KMS-11 (cell line): Measurements from ENCODE around the gene PRAME.
"Not testable (repeated sequence)": the region's sequence is repeated elsewhere in the genome, so short reads cannot be mapped to it uniquely, and the experiment has no call there.

Source experiments
- H2AFZ ChIP-seq: fragments of 200-600 bp; sonication (generic); 2 replicates; pipeline ENCODE4 v1.6.1; 2016; ENCODE audit warnings: antibody characterized with exemption, mixed run types, low read depth
- H3K27ac ChIP-seq: fragments of 200-600 bp; sonication (generic); 2 replicates; pipeline ENCODE4 v1.6.1; 2016; ENCODE audit warnings: mild to moderate bottlenecking, mixed run types
- H3K27me3 ChIP-seq: fragments of 200-600 bp; sonication (generic); 2 replicates; pipeline ENCODE4 v1.6.1; 2017; ENCODE audit warnings: mild to moderate bottlenecking, low read depth, mixed run types, moderate library complexity; ENCODE audit not compliant: insufficient read depth
- H3K36me3 ChIP-seq: fragments of 200-600 bp; sonication (generic); 2 replicates; pipeline ENCODE4 v1.6.1; 2017; ENCODE audit warnings: mild to moderate bottlenecking, mixed run types; ENCODE audit not compliant: insufficient read depth
- H3K4me1 ChIP-seq: fragments of 200-600 bp; sonication (generic); 2 replicates; pipeline ENCODE4 v1.6.1; 2016; ENCODE audit warnings: mild to moderate bottlenecking, low read depth, mixed run types; ENCODE audit not compliant: poor library complexity, severe bottlenecking
- H3K4me2 ChIP-seq: fragments of 200-600 bp; sonication (generic); 2 replicates; pipeline ENCODE4 v1.7.0; 2016; ENCODE audit warnings: mild to moderate bottlenecking, mixed run types
- H3K4me3 ChIP-seq: fragments of 200-600 bp; sonication (generic); IDR thresholded peaks from 2 replicates; pipeline ENCODE4 v1.6.1; 2017; ENCODE audit warnings: low read depth, low read length, mixed read lengths; ENCODE audit not compliant: insufficient read depth
- H3K79me2 ChIP-seq: fragments of 200-600 bp; sonication (generic); 2 replicates; pipeline ENCODE4 v1.6.1; 2016; ENCODE audit warnings: low read depth, mixed run types; ENCODE audit not compliant: insufficient read depth
- H3K9ac ChIP-seq: fragments of 200-600 bp; sonication (generic); 2 replicates; pipeline ENCODE4 v1.6.1; 2016; ENCODE audit warnings: mild to moderate bottlenecking, mixed run types
- H4K20me1 ChIP-seq: fragments of 200-600 bp; sonication (generic); 2 replicates; pipeline ENCODE4 v1.6.1; 2016; ENCODE audit warnings: mild to moderate bottlenecking, mixed run types; ENCODE audit not compliant: insufficient read depth
- TF ChIP-seq, protein P1 (sequence below): fragments of 200-600 bp; sonication (generic); conservative IDR thresholded peaks from 2 replicates; pipeline ENCODE4 v1.6.1; 2017; ENCODE audit warnings: low read depth, mild to moderate bottlenecking, antibody characterized with exemption, low read length, moderate library complexity, mixed read lengths

The PRAME gene, protein sequence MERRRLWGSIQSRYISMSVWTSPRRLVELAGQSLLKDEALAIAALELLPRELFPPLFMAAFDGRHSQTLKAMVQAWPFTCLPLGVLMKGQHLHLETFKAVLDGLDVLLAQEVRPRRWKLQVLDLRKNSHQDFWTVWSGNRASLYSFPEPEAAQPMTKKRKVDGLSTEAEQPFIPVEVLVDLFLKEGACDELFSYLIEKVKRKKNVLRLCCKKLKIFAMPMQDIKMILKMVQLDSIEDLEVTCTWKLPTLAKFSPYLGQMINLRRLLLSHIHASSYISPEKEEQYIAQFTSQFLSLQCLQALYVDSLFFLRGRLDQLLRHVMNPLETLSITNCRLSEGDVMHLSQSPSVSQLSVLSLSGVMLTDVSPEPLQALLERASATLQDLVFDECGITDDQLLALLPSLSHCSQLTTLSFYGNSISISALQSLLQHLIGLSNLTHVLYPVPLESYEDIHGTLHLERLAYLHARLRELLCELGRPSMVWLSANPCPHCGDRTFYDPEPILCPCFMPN

DNA sequence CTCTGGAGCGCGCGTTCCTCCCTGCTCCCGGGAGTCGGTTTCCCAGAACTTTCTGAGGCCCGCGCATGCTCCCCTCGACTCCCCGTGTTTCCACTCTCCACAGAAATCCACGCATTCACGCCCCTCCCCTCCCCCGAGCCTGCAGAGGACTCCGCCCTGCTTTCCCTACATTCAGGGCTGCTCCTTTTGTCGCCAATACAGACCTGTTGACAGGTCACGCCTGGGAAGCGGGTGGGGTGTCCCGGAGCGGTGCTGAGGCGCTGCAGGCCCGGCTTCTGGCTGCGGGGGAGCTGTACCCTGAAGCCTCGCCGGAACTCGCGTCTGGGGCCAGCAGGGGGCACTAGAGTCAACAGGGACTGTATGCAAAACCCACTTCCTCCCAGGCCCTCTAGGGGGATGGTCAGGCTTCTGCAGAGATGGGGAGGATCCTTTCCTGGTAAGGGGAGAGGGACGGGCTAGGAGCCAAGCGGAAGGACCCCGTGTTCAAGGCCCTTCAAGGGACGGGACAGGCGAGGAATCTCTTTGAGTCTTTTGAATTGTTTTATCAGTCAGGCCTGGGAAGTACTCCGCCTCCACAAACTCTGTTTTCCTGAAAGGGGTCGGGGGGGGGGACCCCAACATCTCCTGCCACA, at the start of gene PRAME:
TSS of gene PRAME (minus strand) at position 294 of the 632 bp plus-strand sequence. CDS start 2,433 bp downstream, outside the sequence.
- no peaks in the 10 kb centered on the region for H3K36me3 ChIP-seq
- H3K9ac ChIP-seq = no peak within 1 kb of the TSS; the same call in 1 of the 2 replicates
- no peak within 1 kb of the TSS for H3K4me3 ChIP-seq
- H3K27me3 ChIP-seq = no peaks in the 10 kb centered on the region
- no peaks in the 10 kb centered on the region for H3K4me1 ChIP-seq
- TF ChIP-seq, protein P1, sequence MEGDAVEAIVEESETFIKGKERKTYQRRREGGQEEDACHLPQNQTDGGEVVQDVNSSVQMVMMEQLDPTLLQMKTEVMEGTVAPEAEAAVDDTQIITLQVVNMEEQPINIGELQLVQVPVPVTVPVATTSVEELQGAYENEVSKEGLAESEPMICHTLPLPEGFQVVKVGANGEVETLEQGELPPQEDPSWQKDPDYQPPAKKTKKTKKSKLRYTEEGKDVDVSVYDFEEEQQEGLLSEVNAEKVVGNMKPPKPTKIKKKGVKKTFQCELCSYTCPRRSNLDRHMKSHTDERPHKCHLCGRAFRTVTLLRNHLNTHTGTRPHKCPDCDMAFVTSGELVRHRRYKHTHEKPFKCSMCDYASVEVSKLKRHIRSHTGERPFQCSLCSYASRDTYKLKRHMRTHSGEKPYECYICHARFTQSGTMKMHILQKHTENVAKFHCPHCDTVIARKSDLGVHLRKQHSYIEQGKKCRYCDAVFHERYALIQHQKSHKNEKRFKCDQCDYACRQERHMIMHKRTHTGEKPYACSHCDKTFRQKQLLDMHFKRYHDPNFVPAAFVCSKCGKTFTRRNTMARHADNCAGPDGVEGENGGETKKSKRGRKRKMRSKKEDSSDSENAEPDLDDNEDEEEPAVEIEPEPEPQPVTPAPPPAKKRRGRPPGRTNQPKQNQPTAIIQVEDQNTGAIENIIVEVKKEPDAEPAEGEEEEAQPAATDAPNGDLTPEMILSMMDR = peak; percentile 86
- H2AFZ ChIP-seq = peak within 1 kb of the TSS; percentile 52
- H4K20me1 ChIP-seq = no peaks in the 10 kb centered on the region
- no peak within 1 kb of the TSS for H3K27ac ChIP-seq
- no peaks in the 10 kb centered on the region for H3K79me2 ChIP-seq
- H3K4me2 ChIP-seq = no peak within 1 kb of the TSS; the same call in 1 of the 2 replicates

DNA sequence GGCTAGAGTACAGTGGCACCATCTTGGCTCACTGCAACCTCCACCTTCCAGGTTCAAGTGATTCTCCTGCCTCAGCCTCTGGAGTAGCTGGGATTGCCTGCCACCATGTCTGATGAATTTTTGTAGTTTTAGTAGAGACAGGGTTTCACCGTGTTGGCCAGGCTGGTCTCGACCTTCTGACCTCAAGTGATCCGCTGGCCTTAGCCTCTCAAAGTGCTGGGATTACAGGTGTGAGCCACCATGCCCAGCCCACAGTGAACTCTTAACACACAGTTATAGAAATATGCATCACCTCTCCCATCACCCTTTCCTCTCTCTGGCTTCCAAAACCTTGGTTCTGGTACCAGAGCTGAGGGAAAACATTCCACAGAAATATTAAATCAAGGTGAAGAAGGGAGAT, 49.0 kb upstream of the PRAME start:
- H4K20me1 ChIP-seq, H3K27ac ChIP-seq, H3K4me2 ChIP-seq, H3K79me2 ChIP-seq, H3K9ac ChIP-seq, H3K27me3 ChIP-seq, H2AFZ ChIP-seq, H3K4me1 ChIP-seq, H3K36me3 ChIP-seq, H3K4me3 ChIP-seq: not testable (repeated sequence)

DNA sequence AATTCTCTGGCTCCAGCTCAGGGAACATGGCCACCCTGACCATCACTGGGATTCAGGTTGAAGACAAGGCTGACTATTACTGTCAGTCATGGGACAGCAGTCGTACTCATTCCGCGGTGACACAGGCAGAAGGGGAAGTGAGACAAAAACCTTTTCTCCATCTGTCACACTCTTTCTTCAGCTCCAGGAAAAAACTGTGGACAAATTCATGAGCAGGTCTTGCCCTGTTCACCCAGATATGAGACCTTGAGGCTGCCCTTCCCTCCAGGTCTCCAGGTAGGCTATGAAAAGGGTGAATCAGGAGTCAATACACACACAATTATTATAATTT, 46.0 kb upstream of the PRAME start:
- Histone ChIP-seq H3K9ac (no peak overlapping the region), H3K4me3 (no peak overlapping the region), H3K4me1 (no peaks in the 10 kb centered on the region), H4K20me1 (no peaks in the 10 kb centered on the region), H3K36me3 (no peaks in the 10 kb centered on the region), H3K27me3 (no peaks in the 10 kb centered on the region), H3K79me2 (no peaks in the 10 kb centered on the region), H2AFZ (no peak overlapping the region), H3K4me2 (no peak overlapping the region), H3K27ac (no peak overlapping the region)
- TF ChIP-seq, protein P1 = no peak

DNA sequence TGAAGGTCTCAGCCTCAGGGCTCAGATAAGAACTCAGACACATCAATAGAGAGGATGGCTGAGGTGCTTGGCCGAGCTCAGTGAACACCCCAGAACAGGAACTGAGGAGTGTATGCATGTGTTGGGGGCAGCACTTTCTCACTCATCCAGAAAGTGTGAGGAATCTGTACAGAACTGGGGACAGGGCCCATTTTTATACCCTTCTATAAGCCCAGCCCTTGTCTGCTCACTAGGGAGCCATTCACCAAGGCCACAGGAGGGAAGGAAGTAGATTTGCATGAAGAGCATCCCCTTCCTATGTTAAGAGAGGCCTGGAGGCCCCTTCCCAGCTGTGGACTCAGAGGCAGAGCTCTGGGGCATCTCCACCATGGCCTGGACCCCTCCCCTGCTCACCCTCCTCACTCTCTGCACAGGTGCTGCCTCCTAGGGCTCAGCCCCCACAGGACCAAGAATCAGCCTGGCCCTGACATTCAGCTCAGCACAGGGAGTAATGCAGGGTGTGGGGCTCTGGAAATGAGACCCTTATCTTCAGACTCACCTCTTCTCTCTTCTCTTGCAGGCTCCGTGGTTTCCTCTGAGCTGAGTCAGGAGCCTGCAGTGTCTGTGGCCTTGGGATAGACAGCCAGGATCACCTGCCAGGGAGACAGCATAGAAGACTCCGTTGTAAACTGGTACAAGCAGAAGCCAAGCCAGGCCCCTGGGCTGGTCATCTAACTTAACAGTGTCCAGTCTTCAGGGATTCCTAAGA, 45.4 kb upstream of the PRAME start:
- Histone ChIP-seq H3K79me2 (no peaks in the 10 kb centered on the region), H3K4me1 (no peaks in the 10 kb centered on the region), H3K4me2 (no peak overlapping the region), H3K27ac (no peak overlapping the region), H3K36me3 (no peaks in the 10 kb centered on the region), H3K27me3 (no peaks in the 10 kb centered on the region), H2AFZ (no peak overlapping the region), H4K20me1 (no peaks in the 10 kb centered on the region), H3K9ac (no peak overlapping the region), H3K4me3 (no peak overlapping the region)
- TF ChIP-seq, protein P1 = no peak
